ENCODE measurements around the gene RPL7A.
A peak's percentile ranks its signal among the peaks of the same experiment; 100 is the strongest.
"Not testable (repeated sequence)": the region's sequence is repeated elsewhere in the genome, so short reads cannot be mapped to it uniquely, and the experiment has no call there.

Gene RPL7A

GRCh38 chr9:133367778-133368177 lies 19.8 kb downstream of the RPL7A start:
- DNase-seq (ENCODE audit: low read depth in 2 of 3, low spot score in 1 of 3), result no peak

GRCh38 chr9:133368249-133368881 lies 20.3 kb downstream of the RPL7A start:
- no peak for DNase-seq (ENCODE audit: low read depth in 2 of 3, low spot score in 1 of 3)

GRCh38 chr9:133369422-133369821 lies 21.4 kb downstream of the RPL7A start:
- no peak for DNase-seq (ENCODE audit: low read depth in 2 of 3, low spot score in 1 of 3)

GRCh38 chr9:133369933-133370332 lies 21.9 kb downstream of the RPL7A start:
- no peak for DNase-seq (ENCODE audit: low read depth in 2 of 3, low spot score in 1 of 3)

GRCh38 chr9:133370685-133371084 lies 22.7 kb downstream of the RPL7A start:
- DNase-seq (ENCODE audit: low read depth in 2 of 3, low spot score in 1 of 3), result no peak

- DNase-seq (ENCODE audit: low read depth in 2 of 3, low spot score in 1 of 3), result peak; percentile 73 to 83 (median 75)
These were observed 23.3 kb downstream of the RPL7A start for GRCh38 chr9:133371261-133371711.

- no peak for DNase-seq (ENCODE audit: low read depth in 2 of 3, low spot score in 1 of 3)
These were observed 24.1 kb downstream of the RPL7A start for GRCh38 chr9:133372144-133372543.

- DNase-seq (ENCODE audit: low read depth in 2 of 3, low spot score in 1 of 3), result no peak
These were observed 26.6 kb downstream of the RPL7A start for GRCh38 chr9:133374612-133375115.

- DNase-seq (ENCODE audit: low read depth in 2 of 3, low spot score in 1 of 3), result no peak
These were observed 27.2 kb downstream of the RPL7A start for GRCh38 chr9:133375116-133375723.

GRCh38 chr9:133375724-133376654 lies 28.0 kb downstream of the RPL7A start, which contains the start of the genes STKLD1 and SURF4:
TSS of gene STKLD1 (plus strand) at chr9:133376366. CDS start at chr9:133376474, 108 bp downstream.
TSS of gene SURF4 (minus strand) at chr9:133376060. CDS start at chr9:133375969, 91 bp downstream.
- peak; percentile 91 to 93 (median 92) for DNase-seq (ENCODE audit: low read depth in 2 of 3, low spot score in 1 of 3)

GRCh38 chr9:133377280-133377679 lies 29.3 kb downstream of the RPL7A start:
- not testable (repeated sequence) for DNase-seq (ENCODE audit: low read depth in 2 of 3, low spot score in 1 of 3)

- no peak for DNase-seq (ENCODE audit: low read depth in 2 of 3, low spot score in 1 of 3)
These were observed 29.8 kb downstream of the RPL7A start for GRCh38 chr9:133377721-133378216.

GRCh38 chr9:133378408-133378962 lies 30.5 kb downstream of the RPL7A start:
- no peak for DNase-seq (ENCODE audit: low read depth in 2 of 3, low spot score in 1 of 3)

GRCh38 chr9:133379153-133380086 lies 31.4 kb downstream of the RPL7A start:
- no peak for DNase-seq (ENCODE audit: low read depth in 2 of 3, low spot score in 1 of 3)

- no peak for DNase-seq (ENCODE audit: low read depth in 2 of 3, low spot score in 1 of 3)
These were observed 32.7 kb downstream of the RPL7A start for GRCh38 chr9:133380734-133381133.

- no peak for DNase-seq (ENCODE audit: low read depth in 2 of 3, low spot score in 1 of 3)
These were observed 34.6 kb downstream of the RPL7A start for GRCh38 chr9:133382507-133383141.

GRCh38 chr9:133383438-133383837 lies 35.4 kb downstream of the RPL7A start:
- no peak for DNase-seq (ENCODE audit: low read depth in 2 of 3, low spot score in 1 of 3)

- no peak for DNase-seq (ENCODE audit: low read depth in 2 of 3, low spot score in 1 of 3)
These were observed 36.8 kb downstream of the RPL7A start for GRCh38 chr9:133384736-133385321.

- DNase-seq (ENCODE audit: low read depth in 2 of 3, low spot score in 1 of 3), result no peak
These were observed 37.4 kb downstream of the RPL7A start for GRCh38 chr9:133385452-133385851.
